CD4-positive, alpha-beta T cell treated with Interleukin-2 at 100 ng/mL for 4 hours (primary cell): ENCODE data around the gene ETV6.

ENCODE experiments used
- DNase-seq: peaks from one replicate; pipeline ENCODE4 v3.0.0-alpha.2; 2020; ENCODE audit warnings: low spot score

The ETV6 gene

DNA sequence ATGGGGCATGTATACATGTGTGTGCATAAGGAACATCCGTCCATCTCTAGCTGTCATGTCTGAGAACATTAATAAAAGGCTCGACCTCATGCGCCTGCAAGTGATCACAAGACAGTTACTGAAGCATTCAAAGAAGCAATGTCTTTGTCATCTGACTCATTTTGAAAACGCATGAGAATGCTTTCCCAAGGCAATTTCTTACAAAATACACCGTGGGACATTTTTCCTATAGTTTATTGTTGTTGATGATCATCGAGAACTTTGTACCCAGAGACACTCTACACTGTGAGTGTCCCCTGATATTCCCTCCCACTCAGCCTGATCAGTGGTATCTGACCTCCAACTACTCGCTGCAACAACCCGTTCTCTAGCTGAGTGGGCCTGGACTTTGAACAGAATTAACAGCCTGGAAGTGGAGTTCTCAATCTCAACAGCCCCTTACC lies 68.1 kb downstream of the ETV6 start:
- DNase-seq: no peak

DNA sequence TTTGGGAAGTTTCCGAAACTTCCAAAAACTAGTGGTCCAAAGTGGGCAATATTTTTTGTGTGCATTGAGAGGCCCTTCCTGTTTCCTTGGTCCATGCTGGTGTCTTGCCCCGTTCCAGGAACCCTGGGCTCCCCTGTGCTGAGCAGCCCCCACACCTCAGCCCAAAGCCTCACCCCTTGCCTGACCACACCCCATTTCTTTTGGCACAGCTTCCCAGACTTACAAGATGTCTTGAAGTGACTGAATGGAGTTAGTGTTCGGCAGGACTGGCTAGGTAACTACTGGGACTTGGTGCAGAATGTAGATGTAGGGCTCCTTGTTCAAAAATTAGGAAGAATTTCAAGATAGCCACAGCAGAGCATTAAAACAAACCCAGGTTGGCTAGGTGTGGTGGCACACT lies 68.6 kb downstream of the ETV6 start:
- DNase-seq: no peak

- DNase-seq: no peak
Observed at GRCh38 chr12:11718768-11719253, 69.3 kb downstream of the ETV6 start.

GRCh38 chr12:11719678-11720099 lies 70.2 kb downstream of the ETV6 start:
- DNase-seq: peak; percentile 14

- DNase-seq: no peak
Observed at GRCh38 chr12:11722071-11722470, 72.6 kb downstream of the ETV6 start.

DNA sequence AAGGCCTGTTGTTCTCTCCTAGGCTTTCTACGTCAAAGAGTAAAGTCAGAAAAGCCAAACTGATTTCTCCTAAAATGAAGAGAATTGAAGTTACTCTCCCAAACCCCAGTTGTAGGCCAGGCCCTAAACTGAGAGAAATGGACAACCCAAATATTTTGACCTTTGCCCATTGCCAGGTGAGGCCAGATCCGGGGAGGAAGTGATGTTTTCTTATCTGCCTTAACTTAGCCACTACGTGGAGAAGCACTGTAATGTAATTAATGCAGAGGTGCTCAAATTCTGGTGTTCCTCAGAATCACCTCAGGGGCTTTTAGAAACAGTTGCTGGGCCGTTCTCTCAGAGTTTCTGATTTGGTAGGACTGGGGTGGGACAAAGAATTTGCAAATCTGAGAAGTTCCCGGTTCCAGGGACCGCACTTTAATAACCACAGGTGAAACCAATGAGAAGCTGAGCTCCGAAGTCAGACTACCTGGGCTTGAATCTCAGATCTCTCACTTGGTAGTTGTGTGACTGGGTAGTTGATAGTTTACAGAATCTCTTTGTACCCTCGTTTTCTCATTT lies 73.2 kb downstream of the ETV6 start:
- DNase-seq: no peak

GRCh38 chr12:11723993-11724392 lies 74.5 kb downstream of the ETV6 start:
- no peak for DNase-seq

GRCh38 chr12:11724888-11725311 lies 75.4 kb downstream of the ETV6 start:
- DNase-seq: no peak

DNA sequence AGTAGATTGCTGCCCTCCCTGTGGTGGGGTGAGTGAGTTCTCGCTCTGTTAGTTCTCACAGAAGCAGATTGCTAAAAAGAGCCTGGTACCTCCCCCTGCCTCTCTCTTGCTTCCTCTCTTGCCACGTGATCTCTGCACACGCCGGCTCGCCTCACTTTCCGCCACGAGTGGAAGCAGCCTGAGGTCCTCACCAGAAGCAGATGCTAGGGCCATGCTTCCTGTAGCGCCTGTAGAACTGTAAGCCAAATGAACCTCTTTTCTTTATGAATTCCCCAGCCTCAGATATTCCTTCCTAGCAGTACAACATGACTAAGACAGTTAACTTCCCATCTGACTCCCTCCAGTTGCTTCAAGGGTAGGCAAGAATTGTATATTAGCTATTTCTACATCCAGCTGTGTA lies 76.2 kb downstream of the ETV6 start:
- DNase-seq: no peak

GRCh38 chr12:11726659-11727058 lies 77.2 kb downstream of the ETV6 start:
- no peak for DNase-seq

GRCh38 chr12:11727133-11727664 lies 77.7 kb downstream of the ETV6 start:
- peak; percentile 45 for DNase-seq

DNA sequence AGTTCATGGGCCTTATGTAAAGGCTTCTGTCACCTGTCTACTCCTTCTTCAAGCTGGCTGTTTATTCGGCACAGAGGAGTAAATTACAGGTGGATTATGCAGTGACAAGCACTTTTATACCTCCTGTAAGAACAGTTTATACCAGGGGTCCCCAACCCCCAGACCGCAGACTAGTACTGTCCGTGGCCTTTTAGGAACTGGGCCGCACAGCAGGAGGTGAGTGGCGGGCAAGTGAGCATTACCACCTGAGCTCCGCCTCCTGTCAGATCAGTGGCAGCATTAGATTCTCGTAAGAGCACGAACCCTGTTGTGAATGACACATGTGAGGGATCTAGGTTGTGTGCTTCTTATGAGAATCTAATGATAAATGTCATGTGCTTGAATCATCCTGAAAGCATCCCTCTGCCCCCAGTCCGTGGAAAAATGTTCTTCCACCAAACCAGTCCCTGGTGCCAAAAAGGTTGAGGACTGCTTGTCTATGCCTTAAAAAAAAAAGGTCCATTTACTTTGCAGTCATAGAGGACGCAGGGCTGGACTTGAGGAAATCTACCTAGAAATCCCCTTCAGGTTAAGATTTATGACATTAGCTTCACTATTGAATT lies 78.8 kb downstream of the ETV6 start:
- DNase-seq: no peak

DNA sequence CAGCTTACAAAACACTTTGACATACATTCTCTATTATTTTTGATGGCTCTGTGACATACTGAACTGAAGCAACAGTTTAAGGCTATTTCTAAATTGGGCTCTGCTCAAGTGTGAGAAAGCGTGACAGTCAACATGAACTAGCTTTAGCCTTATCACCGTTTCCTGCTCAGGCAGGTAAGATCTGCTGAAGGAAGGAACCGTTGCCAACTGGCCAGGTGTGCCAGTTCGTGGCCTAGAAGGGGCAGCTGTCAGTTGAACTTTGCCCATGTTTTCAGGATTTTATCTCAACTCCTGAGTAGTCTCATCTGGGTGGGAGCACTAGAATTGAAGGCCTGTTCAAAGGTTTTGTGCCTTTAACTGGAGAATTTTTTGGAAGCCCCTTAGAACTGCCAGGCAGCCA lies 79.5 kb downstream of the ETV6 start:
- no peak for DNase-seq

DNA sequence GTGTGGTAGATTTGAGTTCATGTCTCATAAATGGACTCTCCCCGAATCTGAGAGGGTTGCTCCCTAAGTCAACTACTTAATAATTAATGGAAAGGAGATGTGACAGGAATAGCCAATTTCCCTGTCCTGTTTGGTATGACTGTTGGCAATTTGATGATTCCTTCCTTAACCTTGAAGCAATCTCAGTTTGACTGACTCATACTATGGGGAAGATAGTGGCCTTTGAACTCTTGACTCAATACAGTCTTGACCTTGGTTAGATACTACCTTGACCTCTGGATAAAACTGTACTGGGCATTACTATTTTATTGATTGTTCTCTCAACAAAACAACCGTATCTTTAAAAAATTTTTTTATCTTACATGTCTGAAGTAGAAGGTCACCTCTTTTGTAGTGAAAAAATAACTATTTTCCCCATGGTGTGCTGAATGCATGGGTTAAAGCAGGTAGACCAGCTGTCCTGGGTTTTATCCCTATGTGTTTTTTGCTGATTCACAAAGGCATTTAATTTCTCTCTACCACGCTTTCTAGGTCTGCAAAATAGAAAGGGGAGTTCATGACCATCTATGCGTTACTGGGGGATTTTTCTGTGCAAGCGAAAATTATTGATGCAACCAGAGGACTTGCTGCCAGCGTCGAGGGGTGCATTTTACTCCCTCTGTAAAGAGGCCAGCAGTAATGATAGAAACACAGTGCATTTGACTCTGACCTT lies 80.1 kb downstream of the ETV6 start:
- DNase-seq: no peak

GRCh38 chr12:11730299-11731041 lies 81.0 kb downstream of the ETV6 start:
- no peak for DNase-seq

- DNase-seq: no peak
Observed at GRCh38 chr12:11731042-11731357, 81.5 kb downstream of the ETV6 start.

DNA sequence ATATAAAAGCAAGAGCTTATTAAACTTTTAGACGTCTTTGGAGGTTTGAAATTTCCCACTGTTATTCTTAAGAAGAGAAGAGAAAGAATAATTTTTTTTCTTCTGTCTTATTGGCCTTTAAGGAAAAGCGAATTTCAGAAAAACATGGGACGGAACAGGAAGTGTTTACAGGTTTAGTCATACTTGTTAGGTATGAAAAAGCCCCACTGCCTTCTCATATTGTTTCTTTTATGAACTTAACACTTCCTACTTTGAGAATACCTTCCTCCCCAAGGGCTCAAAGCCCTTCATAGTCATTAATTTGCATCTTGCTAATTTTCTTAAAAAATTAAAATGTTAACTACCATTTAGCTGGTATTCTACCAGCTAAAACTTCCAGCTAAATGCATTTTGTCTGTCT lies 82.0 kb downstream of the ETV6 start:
- DNase-seq: peak; percentile 42

GRCh38 chr12:11732023-11732422 lies 82.5 kb downstream of the ETV6 start:
- DNase-seq: peak; percentile 26

DNA sequence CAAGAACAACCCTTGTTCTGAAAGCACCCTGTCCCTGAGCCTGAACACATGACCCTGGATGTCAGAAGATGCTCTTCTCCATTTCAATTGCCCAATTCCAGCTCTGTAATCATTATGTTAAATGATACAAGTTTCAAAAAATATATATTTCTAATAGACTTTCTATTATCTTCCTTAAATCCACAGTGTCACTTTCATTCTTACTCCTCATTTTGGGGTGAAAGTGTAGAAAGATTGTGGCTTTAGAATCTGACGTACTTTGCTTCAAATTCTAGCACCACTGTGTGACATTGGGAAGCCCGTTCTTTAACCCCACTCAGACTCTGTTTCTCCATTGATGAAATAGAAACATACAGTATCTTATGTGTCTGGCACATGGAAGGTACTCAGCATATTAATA lies 83.2 kb downstream of the ETV6 start:
- no peak for DNase-seq

DNA sequence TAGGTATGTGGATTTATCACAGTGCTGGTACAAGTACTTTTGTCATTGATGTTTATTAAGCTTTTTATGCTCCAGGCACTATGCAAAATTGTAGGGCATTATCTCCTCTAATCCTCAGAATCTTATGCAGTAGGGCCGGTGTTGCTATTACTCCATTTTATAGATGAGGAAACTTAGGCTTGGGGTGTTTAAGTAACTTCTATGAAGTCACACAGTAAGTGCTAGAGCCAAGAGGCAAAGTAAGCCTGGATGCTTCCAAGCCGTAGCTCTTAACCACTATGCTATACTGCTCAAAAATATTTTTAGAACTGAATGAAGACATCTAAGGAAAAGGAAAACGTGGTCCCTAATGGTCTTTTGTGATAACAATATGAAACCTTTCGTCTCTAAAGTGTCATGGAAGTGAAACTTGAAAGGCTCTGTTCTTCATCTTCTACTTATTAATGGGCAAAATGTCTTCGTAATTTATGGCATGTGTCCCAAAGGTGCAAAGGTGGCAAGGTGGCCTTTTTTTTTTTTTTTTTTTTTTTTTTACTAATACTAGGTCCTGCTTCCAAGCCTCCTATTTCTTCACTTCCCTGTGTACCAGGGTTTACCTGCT lies 85.2 kb downstream of the ETV6 start:
- DNase-seq: no peak

- DNase-seq: no peak
Observed at GRCh38 chr12:11738450-11738849, 89.0 kb downstream of the ETV6 start.

- DNase-seq: no peak
Observed at GRCh38 chr12:11739980-11740577, 90.6 kb downstream of the ETV6 start.
